Subcutaneous adipose tissue (tissue), 4 donors: ENCODE results near the gene NTF3. TPM values are rescaled to one million over a fixed set of nuclear protein-coding genes. Genes with fewer than 3 reads are reported as not detected.

Source experiments
- CTCF ChIP-seq: fragments of 450-650 bp; IDR thresholded peaks from one replicate; pipeline ENCODE4 v1.5.1; 2016; ENCODE audit warnings: low read depth, mild to moderate bottlenecking, control low read depth, antibody characterized with exemption, moderate library complexity
- total RNA-seq, 4 donors: library from RNA; depleted of rRNA; stranded (reverse); fragments of >200 nt; gene quantifications; one replicate each; pipeline ENCODE4 v1.1.0, GENCODE V29; 2016

The NTF3 gene
- total RNA-seq, result not detected

- TF ChIP-seq CTCF, result no peak
These were observed at the start of gene NTF3 for GRCh38 chr12:5432011-5432400. TSS of gene NTF3 (plus strand) at chr12:5432108. CDS start at chr12:5432325, 217 bp downstream.

- no peak for TF ChIP-seq CTCF
These were observed 47.9 kb upstream of the NTF3 start for GRCh38 chr12:5384015-5384414.

GRCh38 chr12:5388581-5389535, 43.0 kb upstream of the NTF3 start:
- TF ChIP-seq CTCF, result no peak

- TF ChIP-seq CTCF, result no peak
These were observed 41.6 kb upstream of the NTF3 start for GRCh38 chr12:5390174-5390799.

- TF ChIP-seq CTCF, result no peak
These were observed 40.3 kb upstream of the NTF3 start for GRCh38 chr12:5391653-5392052.

- no peak for TF ChIP-seq CTCF
These were observed 38.9 kb upstream of the NTF3 start for GRCh38 chr12:5392961-5393360.
